Right lobe of liver (tissue), 6 donors: ENCODE results near the gene SERINC5. TPM values are rescaled to one million over a fixed set of nuclear protein-coding genes. Genes with fewer than 3 reads are reported as not detected.
"Not testable (repeated sequence)": the region's sequence is repeated elsewhere in the genome, so short reads cannot be mapped to it uniquely, and the experiment has no call there.

Source experiments
- ATAC-seq, 4 donors: fragments of 200-7000 bp; cut with Tn5 transposase; one replicate each; pipeline ENCODE4 v1.9.1; 2020; ENCODE audit warnings: mild to moderate bottlenecking in 4 of 4, moderate library complexity in 4 of 4
- DNase-seq, 3 donors: peaks; one replicate each; pipeline ENCODE4 v3.0.0-alpha.2; 2020
- H3K27ac ChIP-seq, 3 donors: fragments of 200-600 bp; one replicate each; pipeline ENCODE4 v1.8.0; 2022
- H3K27me3 ChIP-seq, 2 donors: fragments of 200-600 bp; one replicate each; pipeline ENCODE4 v1.8.0; 2022
- H3K36me3 ChIP-seq, 4 donors: fragments of 200-600 bp; sonication (generic) in 1 of 4; one replicate each; pipeline versions ENCODE4 v1.5.1 to v1.8.0; 2017 to 2022; ENCODE audit warnings: control low read depth in 1 of 4
- H3K4me1 ChIP-seq, 4 donors: fragments of 200-600 bp; sonication (generic) in 1 of 4; one replicate each; pipeline versions ENCODE4 v1.5.1 to v1.8.0; 2017 to 2022; ENCODE audit warnings: control low read depth in 1 of 4
- H3K4me3 ChIP-seq, 3 donors: fragments of 200-600 bp; one replicate each; pipeline ENCODE4 v1.8.0; 2022
- H3K9me3 ChIP-seq, 4 donors: fragments of 200-600 bp; sonication (generic) in 1 of 4; one replicate each; pipeline versions ENCODE4 v1.5.1 to v1.8.0; 2017 to 2022; ENCODE audit warnings: control low read depth in 1 of 4
- POLR2A ChIP-seq: fragments of 450-650 bp; IDR thresholded peaks from one replicate; pipeline ENCODE4 v1.6.1; 2017; ENCODE audit warnings: antibody characterized with exemption, mild to moderate bottlenecking
- WGBS: methylation state at CpG from one replicate; pipeline ENCODE4 v1.1.6; 2018; ENCODE audit warnings: low coverage, low lambda C conversion rate; ENCODE audit not compliant: insufficient coverage; ENCODE audit errors: missing lambda C conversion rate; 5-methylcytosine and 5-hydroxymethylcytosine counted together
- intact Hi-C, 2 donors: fragments of 100-400 bp; cut with DNase I; formaldehyde crosslinking; loops; one replicate each; pipeline versions ENCODE4 v1.11.2 to v1.14.1; 2022
- total RNA-seq, 6 experiments: library from RNA; depleted of rRNA in 2 of 6; stranded (reverse); fragments of >200 nt in 2 of 6; fragmentation: NEBNext Ultra II Directional in 3 of 6; extraction: Animal tissue kit (Norgen Biotek cat#: 25700) in 3 of 6; gene quantifications; one replicate each; pipeline versions ENCODE4 v1.1.0 to v1.2.4, GENCODE V29; 2016 to 2023
- TF ChIP-seq, protein P1 (sequence below), 4 donors: fragments of 200-600 bp in 3 of 4; fragments of 450-650 bp in 1 of 4; IDR thresholded peaks; one replicate each; pipeline versions ENCODE4 v1.5.1 to v1.8.0; 2016 to 2022; ENCODE audit warnings: antibody characterized with exemption in 4 of 4, mild to moderate bottlenecking in 2 of 4
- donor health status: DM: no; HTN: yes; CAD: no.
- donor health status: DM: no; HTN: no; CAD: no.
- donor health status: DM: no; HTN: no; CAD: no.
- donor health status: DM: no; HTN: yes; CAD: no.
- donor health status: DM: no; HTN: yes; CAD: no.

SERINC5 gene
- total RNA-seq, 6 experiments from 2014 or later = 30.1 to 82.1 (median 57.9) TPM

DNA sequence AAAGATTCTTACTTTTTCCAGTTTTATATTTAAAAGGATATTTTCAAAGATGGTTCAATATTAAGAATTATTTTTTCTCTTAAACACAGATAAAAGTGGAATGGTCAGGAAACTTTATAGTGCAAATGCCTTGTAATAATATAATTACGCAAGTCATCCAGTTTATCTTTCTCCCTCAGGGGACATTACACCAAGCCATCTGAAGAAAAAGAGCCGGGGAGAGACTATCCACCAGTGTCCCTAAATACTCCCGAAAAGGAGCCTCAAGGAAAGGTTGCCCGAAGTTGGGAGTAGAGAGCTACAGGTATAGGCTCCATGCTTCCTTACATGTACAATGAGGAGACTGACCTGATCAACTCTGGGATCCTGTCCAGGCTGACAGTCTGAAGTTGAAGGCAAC lies 101.1 kb downstream of the SERINC5 start:
- H3K9me3 ChIP-seq = no peaks in the 10 kb centered on the region
- H3K36me3 ChIP-seq = peaks cover 3 to 32% (median 17%) of the 10 kb centered on the region in 4 donors
- H3K4me1 ChIP-seq = peaks cover 0 to 9% (median 0%) of the 10 kb centered on the region in 4 donors
- DNase-seq = no peak
- intact Hi-C loops = no loop called here
- no peak for ATAC-seq
- no peak overlapping the region for H3K27ac ChIP-seq
- TF ChIP-seq, protein P1, sequence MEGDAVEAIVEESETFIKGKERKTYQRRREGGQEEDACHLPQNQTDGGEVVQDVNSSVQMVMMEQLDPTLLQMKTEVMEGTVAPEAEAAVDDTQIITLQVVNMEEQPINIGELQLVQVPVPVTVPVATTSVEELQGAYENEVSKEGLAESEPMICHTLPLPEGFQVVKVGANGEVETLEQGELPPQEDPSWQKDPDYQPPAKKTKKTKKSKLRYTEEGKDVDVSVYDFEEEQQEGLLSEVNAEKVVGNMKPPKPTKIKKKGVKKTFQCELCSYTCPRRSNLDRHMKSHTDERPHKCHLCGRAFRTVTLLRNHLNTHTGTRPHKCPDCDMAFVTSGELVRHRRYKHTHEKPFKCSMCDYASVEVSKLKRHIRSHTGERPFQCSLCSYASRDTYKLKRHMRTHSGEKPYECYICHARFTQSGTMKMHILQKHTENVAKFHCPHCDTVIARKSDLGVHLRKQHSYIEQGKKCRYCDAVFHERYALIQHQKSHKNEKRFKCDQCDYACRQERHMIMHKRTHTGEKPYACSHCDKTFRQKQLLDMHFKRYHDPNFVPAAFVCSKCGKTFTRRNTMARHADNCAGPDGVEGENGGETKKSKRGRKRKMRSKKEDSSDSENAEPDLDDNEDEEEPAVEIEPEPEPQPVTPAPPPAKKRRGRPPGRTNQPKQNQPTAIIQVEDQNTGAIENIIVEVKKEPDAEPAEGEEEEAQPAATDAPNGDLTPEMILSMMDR (IDR thresholded peaks at IDR 0.05) = no peak
- TF ChIP-seq POLR2A = no peak
- H3K4me3 ChIP-seq = no peak overlapping the region
- WGBS = 98% methylated on average over 4 of the region's 4 CpGs
- H3K27me3 ChIP-seq = no peaks in the 10 kb centered on the region

DNA sequence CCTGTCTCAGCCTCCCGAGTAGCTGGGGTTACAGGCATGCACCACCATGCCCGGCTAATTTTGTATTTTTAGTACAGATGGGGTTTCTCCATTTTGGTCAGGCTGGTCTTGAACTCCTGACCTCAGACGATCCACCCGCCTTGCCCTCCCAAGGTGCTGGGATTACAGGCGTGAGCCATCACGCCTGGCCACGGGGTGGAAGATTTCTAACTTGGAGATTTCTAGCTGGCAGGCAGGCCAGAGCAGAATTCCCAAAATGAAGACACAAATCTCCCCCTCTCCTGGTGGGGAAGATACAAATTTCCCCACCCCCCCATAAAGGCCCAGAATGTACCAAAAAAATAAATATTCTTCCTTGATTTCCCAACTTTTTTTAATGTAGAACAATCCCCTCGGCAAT lies 101.6 kb downstream of the SERINC5 start:
- H3K9me3 ChIP-seq, ATAC-seq, DNase-seq, H3K27me3 ChIP-seq, intact Hi-C loops, H3K27ac ChIP-seq, H3K4me3 ChIP-seq, H3K4me1 ChIP-seq: not testable (repeated sequence)
- H3K36me3 ChIP-seq = peaks cover 3 to 34% (median 17%) of the 10 kb centered on the region in 4 donors
- 92% methylated on average over 8 of the region's 8 CpGs for WGBS

DNA sequence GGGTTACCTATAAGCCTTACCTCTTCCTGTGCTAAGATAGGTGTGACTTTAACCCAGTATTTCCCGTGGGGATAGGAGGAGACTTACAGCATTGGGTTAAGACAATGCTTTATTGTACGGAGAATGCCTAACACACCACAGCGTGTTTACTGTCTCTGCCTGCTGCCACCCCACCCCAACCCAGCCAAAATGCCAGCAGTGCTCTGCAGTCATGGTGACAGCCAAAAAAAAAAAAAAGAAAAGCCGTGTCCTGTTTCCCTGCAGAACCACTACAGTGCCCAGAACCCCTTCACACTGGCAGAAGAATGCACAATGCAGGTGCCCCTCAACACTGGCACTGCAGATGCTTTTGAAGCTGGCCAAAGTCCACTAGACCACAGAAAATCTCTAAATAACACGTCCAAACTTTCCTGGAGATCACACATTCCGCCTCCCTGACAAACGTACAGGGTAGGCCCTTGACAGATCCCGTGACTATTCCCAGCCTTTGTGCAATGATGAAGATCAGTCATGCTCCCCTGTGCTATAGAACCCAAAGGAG lies 102.2 kb downstream of the SERINC5 start:
- no peaks in the 10 kb centered on the region for H3K9me3 ChIP-seq
- no peak overlapping the region for H3K4me3 ChIP-seq
- no peaks in the 10 kb centered on the region for H3K27me3 ChIP-seq
- no peak overlapping the region for H3K27ac ChIP-seq
- DNase-seq (no peak), ATAC-seq (peak; percentile 37 to 47 (median 44))
- TF ChIP-seq, protein P1 (IDR thresholded peaks at IDR 0.05) = no peak
- no peak for TF ChIP-seq POLR2A
- 58% methylated on average over 8 of the region's 8 CpGs for WGBS
- intact Hi-C loops = no loop called here
- H3K36me3 ChIP-seq = peaks cover 2 to 35% (median 13%) of the 10 kb centered on the region in 4 donors
- H3K4me1 ChIP-seq = peaks cover 0 to 9% (median 0%) of the 10 kb centered on the region in 4 donors

DNA sequence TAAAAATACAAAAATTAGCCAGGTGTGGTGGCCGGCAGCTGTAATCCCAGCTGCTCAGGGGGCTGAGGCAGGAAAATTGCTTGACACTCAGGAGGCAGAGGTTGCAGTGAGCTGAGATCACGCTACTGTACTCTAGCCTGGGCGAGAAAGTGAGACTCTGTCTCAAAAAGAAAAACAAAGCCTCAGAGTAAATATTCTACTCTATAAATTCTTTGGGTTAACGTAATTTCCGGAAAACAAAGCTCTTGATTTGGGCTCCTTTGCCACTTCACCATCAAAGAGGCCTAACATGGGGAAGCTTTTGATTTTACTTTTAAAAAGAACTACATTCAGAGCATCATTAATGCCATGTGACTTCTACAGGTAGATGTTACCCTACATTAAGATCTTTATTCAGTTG lies 103.1 kb downstream of the SERINC5 start:
- ATAC-seq = no peak

GRCh38 chr5:80151890-80152289 lies 104.0 kb downstream of the SERINC5 start:
- H3K4me3 ChIP-seq = no peak overlapping the region
- intact Hi-C loops = no loop called here
- no peaks in the 10 kb centered on the region for H3K9me3 ChIP-seq
- peaks cover 0 to 36% (median 10%) of the 10 kb centered on the region in 4 donors for H3K36me3 ChIP-seq
- peaks cover 0 to 9% (median 0%) of the 10 kb centered on the region in 4 donors for H3K4me1 ChIP-seq
- peak in 1 of 4 donors; percentile 6 for ATAC-seq
- TF ChIP-seq, protein P1 (IDR thresholded peaks at IDR 0.05) = no peak
- TF ChIP-seq POLR2A = no peak
- WGBS = 97% methylated on average over 4 of the region's 6 CpGs
- DNase-seq = no peak
- H3K27ac ChIP-seq = no peak overlapping the region
- H3K27me3 ChIP-seq = no peaks in the 10 kb centered on the region

More for the DNA sequence above, 103.1 kb downstream of the SERINC5 start:
- no peaks in the 10 kb centered on the region for H3K9me3 ChIP-seq
- peaks cover 0 to 9% (median 0%) of the 10 kb centered on the region in 4 donors for H3K4me1 ChIP-seq
- intact Hi-C loops = no loop called here
- no peaks in the 10 kb centered on the region for H3K27me3 ChIP-seq
- WGBS = 88% methylated on average over 5 of the region's 5 CpGs
- H3K36me3 ChIP-seq = peaks cover 0 to 33% (median 10%) of the 10 kb centered on the region in 4 donors
- no peak for DNase-seq
- no peak overlapping the region for H3K27ac ChIP-seq
- no peak overlapping the region for H3K4me3 ChIP-seq
- TF ChIP-seq, protein P1 (IDR thresholded peaks at IDR 0.05) = no peak
- TF ChIP-seq POLR2A = no peak
